NOMO-1 treated with DMSO at 0.1 percent for 48 hours (cell line): Measurements from ENCODE around the gene MINDY4.

Experiments
- DNase-seq: peaks from one replicate; lab custom pipeline; 2025; ENCODE audit not compliant: unreplicated experiment; lab: John Stamatoyannopoulos, UW

MINDY4 gene

DNA sequence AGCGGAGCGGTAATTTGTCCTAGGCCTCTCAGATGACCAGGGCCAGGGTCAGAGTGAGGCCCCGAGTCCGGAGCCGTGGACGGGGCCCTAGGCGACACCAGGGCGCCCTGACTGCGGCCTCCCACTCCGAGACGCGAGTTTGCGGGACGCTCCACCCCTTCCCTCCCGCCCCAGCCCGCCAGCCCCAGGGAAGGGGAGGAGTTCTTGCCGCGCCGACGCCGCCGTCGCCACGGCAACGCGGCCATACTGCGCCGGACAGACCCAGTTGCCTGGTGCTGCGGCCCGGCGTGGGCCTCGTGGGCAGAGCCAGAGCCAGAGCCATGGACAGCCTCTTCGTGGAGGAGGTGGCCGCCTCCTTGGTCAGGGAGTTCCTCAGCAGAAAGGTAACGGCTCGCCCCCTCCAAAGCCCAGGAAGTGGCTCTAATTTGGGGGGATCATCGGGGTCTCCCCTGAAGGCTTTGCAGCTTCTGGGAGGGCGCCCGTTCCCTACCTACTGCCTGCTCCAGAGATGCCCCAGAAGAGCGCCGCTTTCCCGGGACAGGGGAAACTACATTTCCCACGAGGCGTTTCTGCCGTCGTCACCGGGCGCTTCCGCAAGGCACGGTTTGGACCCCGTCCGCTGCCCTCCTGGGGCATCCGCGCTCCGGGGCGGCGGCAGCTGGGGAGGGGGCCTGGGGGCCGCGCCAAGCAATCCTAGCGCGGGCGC lies at the start of gene MINDY4:
TSS of gene MINDY4 (plus strand) at position 244 of the 706 bp plus-strand sequence. CDS start at position 321, 77 bp downstream.
- DNase-seq, result peak; percentile 65

- no peak for DNase-seq
Measured at GRCh38 chr7:30722187-30722586, 49.0 kb upstream of the MINDY4 start.

DNA sequence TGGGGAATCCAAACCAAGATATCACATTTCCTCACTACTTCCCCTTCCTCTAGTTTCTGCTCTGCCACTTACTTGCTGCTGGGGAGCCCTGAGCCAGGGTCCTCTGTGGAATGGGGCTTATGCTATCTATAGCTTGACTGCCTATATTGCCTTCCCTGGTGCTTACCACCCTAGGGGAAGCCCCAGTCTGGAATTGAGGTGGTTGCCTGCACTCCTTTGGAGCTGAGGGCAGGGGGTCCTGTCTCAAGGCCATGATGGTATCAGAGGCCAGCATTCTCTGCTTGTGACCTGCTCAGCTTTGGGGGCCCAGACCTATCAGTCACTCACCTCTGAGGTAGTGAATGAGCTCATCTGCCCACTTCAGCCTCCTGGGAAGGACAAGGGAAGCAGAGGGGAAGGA lies 48.5 kb upstream of the MINDY4 start:
- DNase-seq, result no peak

- no peak for DNase-seq
Measured at GRCh38 chr7:30723776-30724175, 47.4 kb upstream of the MINDY4 start.

GRCh38 chr7:30726296-30727006 lies 44.8 kb upstream of the MINDY4 start:
- no peak for DNase-seq

DNA sequence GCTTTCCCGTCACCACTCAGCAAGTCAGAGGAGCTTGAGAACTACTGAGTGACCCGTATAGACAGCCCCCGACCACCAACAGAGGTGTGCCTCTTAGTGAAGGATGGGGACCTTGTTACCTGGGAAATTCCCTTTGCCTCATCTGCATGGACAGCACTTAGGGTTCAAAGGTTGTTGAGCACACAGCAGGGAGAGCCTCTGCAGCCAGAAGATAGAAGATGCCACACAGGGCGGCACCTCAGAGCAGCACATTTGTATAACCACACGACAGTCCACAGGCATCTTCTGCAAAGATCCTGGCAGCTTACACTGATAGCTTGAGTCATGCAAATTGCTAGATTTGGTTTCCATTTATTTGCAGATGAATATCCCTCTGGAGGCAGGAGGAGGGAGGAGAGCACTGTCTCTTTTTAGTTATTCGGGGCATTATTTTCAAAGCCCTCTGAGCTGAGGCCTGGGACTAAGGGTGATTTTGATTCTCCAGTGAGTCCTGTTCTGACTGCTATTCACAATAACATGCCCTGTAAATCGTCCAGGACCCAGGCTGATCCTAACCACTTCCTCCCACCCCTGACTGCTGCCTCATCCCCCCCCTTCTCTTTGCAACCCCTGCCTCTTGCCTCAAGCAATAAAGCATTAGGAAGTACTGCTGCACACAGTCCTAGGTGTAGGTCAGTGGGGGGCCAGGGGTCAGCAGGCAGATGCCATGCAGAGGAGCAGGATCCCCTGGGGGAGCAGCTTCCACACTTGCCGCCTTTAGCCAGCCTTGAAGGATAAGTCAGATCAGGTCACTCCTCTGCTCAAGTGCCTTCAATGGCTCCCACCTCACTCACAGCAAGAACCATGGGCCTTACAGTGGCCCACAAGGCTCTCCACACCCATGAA lies 43.9 kb upstream of the MINDY4 start:
- peak; percentile 68 for DNase-seq

- no peak for DNase-seq
Measured at GRCh38 chr7:30728591-30729100, 42.6 kb upstream of the MINDY4 start.

DNA sequence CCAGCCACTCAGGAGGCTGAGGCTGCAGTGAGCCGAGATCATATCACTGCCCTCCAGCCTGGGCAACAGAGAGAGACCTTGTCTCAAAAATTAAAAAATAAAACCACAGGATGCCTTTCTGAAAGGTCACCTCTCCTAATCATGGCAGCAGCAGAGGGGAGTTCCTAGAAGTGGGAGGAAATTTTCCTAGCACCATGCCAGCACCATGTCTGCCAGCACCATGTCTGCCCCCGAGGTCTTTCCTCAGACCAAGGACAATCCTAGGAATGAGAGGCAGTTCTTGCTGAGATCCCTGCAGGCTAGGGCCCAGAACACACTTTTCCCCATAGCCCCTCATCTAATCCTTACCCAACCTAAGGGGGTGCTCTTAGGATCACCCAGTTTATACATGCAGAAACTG lies 41.6 kb upstream of the MINDY4 start:
- DNase-seq, result no peak

- no peak for DNase-seq
Measured at GRCh38 chr7:30730097-30730496, 41.1 kb upstream of the MINDY4 start.

DNA sequence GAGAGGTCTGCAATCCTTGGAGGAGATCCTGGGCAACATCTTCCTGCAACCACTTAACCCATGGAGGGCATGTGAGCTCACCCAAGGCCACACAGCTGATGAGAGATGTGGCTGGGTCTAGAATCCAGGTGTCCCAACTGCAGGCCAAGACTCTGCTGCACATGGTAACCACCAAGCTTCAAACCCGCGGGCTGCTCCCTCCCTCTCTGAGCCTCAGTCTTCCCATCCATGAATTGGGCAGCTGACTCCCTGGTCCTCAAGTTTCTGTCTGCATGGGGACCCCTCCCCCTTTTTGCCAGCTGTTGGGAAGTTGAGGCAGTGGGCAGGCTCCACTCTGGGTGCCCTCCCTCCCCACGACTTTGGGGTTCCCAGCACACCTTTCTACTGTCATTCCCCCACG lies 40.2 kb upstream of the MINDY4 start:
- DNase-seq, result no peak

- peak; percentile 18 for DNase-seq
Measured at GRCh38 chr7:30731581-30731980, 39.6 kb upstream of the MINDY4 start.

- no peak for DNase-seq
Measured at GRCh38 chr7:30732606-30733005, 38.6 kb upstream of the MINDY4 start.

DNA sequence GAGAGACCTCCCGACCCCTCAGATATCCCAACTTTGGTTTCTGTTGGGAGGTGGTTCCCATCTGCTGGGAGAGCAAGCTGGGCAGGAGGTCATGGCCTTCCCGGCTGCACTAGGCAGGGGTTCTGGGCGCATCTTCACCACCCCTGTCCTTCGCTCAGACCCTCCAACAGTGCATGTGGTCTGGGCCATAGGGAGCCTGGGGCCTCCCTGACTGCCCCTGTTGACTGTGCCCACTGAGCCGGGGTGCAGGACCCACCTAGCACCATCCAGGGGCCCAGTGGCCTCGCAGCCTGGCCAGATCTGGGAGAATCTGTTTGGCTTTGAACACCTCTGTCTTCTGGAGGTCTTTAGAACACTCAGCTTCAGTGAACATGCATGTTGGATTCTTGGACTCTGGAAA lies 38.0 kb upstream of the MINDY4 start:
- no peak for DNase-seq

DNA sequence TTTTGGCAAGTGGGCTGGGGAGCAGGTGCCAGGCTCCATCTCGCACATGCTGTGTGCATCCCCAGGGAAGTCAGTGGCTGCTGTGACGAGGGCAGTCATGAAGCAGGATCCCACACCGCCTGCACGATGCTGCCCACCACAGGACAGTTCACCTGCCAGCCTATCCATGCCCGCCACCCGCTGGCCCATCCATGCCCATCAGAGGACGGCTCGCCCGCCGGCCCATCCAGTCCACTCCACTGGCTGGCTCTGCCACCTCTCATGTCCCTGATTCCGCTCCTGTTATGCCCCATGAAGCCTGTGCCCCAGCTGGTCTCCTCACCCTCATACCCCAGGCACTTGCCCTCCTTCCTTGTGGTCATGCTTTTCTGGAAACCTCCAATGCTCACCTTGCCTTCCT lies 37.5 kb upstream of the MINDY4 start:
- no peak for DNase-seq

GRCh38 chr7:30734497-30734896 lies 36.7 kb upstream of the MINDY4 start:
- DNase-seq, result no peak

DNA sequence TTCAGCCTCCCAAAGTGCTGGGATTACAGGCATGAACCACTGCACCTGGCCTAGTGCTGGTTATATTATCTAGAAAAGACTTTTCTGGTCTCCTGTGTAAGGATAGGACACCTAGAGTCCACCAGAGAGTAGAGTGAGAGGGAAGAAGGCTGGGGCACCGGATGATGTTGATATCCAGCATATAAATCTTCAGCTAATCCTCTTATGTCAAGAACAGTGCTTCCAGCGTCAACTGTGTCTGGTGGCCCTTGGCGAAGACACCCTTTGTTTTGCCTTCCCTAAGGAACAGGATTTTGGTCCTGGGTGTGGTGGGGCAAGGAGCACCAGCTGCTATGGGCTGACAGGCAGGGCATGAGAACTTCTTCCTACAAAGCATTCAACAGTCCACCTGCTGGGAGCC lies 35.6 kb upstream of the MINDY4 start:
- no peak for DNase-seq

DNA sequence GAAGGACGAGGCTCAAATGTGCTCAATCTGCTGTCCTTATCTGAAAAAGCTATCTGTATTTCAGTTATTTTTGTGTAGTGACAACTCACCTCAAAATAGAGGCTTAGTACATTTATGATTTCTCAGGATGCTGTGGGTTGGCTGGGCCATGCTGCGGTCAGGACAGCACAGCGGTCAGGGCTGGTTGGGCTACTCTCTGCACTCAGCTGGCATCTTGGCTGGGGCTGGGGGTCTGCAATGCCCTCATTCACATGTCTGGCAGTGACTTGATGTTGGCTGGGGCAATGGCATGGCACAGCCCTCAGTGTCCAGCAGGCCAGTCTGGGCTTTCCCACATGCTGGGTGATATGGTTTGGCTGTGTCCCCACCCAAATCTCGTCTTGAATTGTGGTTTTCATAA lies 34.9 kb upstream of the MINDY4 start:
- DNase-seq, result no peak

GRCh38 chr7:30738026-30738915 lies 32.9 kb upstream of the MINDY4 start:
- no peak for DNase-seq

DNA sequence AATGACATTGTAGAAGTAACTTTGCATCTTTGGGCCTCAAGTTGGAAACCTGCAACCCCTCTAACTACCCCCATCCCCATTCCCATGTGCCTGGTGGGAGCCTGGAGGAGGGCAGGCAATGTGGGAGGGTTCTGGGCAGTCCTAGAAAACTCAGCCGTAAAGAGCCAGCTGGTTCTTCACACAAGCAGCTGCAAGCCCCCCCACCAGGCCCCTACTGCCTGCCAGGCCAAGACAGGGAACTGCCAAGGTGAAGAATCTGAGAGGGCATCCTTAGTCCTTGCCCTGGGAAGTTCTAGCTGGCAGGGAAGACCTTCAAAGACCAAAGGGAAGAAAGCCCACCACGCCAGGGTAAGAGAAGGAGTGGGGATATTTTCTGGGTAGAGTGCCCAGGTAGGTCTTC lies 31.5 kb upstream of the MINDY4 start:
- DNase-seq, result no peak

DNA sequence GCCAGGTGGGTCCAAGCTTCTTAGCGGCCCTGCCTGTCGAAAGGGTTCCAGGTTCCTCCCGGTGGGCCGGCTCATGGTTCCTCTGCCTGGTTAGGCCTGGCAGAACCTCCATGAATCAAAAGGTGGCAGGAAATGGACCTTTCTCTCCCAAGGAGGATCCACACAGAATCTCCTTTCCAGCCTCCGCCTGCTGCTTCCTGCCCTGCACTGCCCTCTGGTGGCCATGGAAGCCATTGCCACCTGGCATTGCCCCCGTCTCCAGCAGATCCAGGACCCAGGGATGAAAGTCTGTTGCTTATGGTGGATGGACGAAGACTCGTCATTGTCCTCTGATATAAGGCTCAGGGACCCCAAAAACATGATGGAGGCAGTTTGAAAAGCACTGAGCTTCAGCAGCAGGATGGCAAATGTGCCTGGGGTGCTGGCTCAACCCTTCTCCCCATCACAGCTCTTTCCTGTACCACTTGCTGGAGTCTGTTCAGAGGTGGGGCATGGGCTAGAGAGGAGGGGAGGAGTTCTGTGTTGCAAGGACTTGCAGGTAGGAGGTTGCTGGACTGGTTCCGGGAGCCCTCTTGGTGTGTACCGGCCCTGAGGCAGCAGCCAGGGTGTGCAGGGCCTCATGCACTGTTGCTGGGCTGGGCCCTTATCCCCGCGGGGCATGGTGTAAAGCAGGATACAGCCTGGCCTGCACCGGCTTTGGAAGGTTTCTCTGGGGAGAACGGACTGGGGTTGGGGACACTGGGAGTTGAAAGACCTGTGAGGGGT lies 30.6 kb upstream of the MINDY4 start:
- DNase-seq, result peak; percentile 41
